PC-3 (cell line): Measurements from ENCODE around the gene SCN1A. TPM values are rescaled to one million over a fixed set of nuclear protein-coding genes. Genes with fewer than 3 reads are reported as not detected.

Source experiments
- ATAC-seq: fragments of 200-7000 bp; cut with Tn5 transposase; 2 replicates; pipeline ENCODE4 v1.9.1; 2020; ENCODE audit warnings: mild to moderate bottlenecking, moderate library complexity
- Bru-seq: library from RNA; stranded (reverse); fragments of 400-500 nt; gene quantifications from one replicate; lab custom pipeline; 2021; lab: Mats Ljungman, UMichigan
- BruChase-seq, 2 experiments: library from RNA; stranded (reverse); fragments of 400-500 nt; gene quantifications; one replicate each; lab custom pipeline; 2021; lab: Mats Ljungman, UMichigan
- BruUV-seq: library from RNA; stranded (reverse); fragments of 400-500 nt; replicated peaks from 2 replicates; lab custom pipeline; 2021; lab: Mats Ljungman, UMichigan
- CTCF ChIA-PET: fragments of 300-600 bp; sonication (Branson Sonifier 250); formaldehyde crosslinking; loops from one replicate; lab custom pipeline; 2022; ENCODE audit warnings: antibody characterized with exemption; lab: Charles Lee
- POLR2A ChIA-PET: fragments of 300-600 bp; sonication (Branson Sonifier 250); formaldehyde crosslinking; loops from one replicate; lab custom pipeline; 2022; ENCODE audit warnings: antibody characterized with exemption; ENCODE audit not compliant: unreplicated experiment; lab: Charles Lee
- DNase-seq: peaks from one replicate; pipeline ENCODE4 v3.0.0-alpha.2; 2015
- H2AFZ ChIP-seq: fragments of 300-600 bp; sonication (generic); 2 replicates; pipeline ENCODE4 v1.6.0; 2016; ENCODE audit warnings: antibody characterized with exemption, low read length
- H3F3A ChIP-seq: fragments of 300-600 bp; sonication (generic); one replicate; pipeline ENCODE4 v1.6.0; 2017; ENCODE audit warnings: antibody characterized with exemption, low read length, control low read depth, mild to moderate bottlenecking; ENCODE audit not compliant: unreplicated experiment
- H3K27ac ChIP-seq: fragments of 300-600 bp; sonication (generic); 2 replicates; pipeline ENCODE4 v1.5.1; 2016; ENCODE audit warnings: mild to moderate bottlenecking, low read length
- H3K27me3 ChIP-seq: fragments of 300-600 bp; sonication (generic); 2 replicates; pipeline ENCODE4 v1.6.1; 2016; ENCODE audit warnings: low read length, mixed read lengths
- H3K36me3 ChIP-seq: fragments of 300-600 bp; sonication (generic); 2 replicates; pipeline ENCODE4 v1.6.1; 2016; ENCODE audit warnings: low read depth, mixed run types, low read length, mixed read lengths
- H3K4me1 ChIP-seq: fragments of 300-600 bp; sonication (generic); 2 replicates; pipeline ENCODE4 v1.5.1; 2016; ENCODE audit warnings: low read length; ENCODE audit not compliant: insufficient read depth
- H3K4me2 ChIP-seq: fragments of 300-600 bp; sonication (generic); 2 replicates; pipeline ENCODE4 v1.6.0; 2016; ENCODE audit warnings: low read length
- H3K4me3 ChIP-seq: fragments of 300-600 bp; sonication (generic); 2 replicates; pipeline ENCODE4 v1.5.1; 2016; ENCODE audit warnings: mild to moderate bottlenecking, low read length, mixed read lengths
- H3K79me2 ChIP-seq: fragments of 300-600 bp; sonication (generic); 2 replicates; pipeline ENCODE4 v1.6.1; 2017; ENCODE audit warnings: low read length, mixed read lengths
- H3K9ac ChIP-seq: fragments of 300-600 bp; sonication (generic); 2 replicates; pipeline ENCODE4 v1.6.0; 2016; ENCODE audit warnings: mild to moderate bottlenecking, low read length
- H3K9me2 ChIP-seq: fragments of 300-600 bp; sonication (generic); replicated peaks from 2 replicates; pipeline ENCODE4 v1.6.1; 2016; ENCODE audit warnings: mixed run types, low read length, mixed read lengths
- H3K9me3 ChIP-seq: fragments of 300-600 bp; sonication (generic); 2 replicates; pipeline ENCODE4 v1.6.1; 2016; ENCODE audit warnings: low read length, mixed read lengths
- H4K20me1 ChIP-seq: fragments of 300-600 bp; sonication (generic); 2 replicates; pipeline ENCODE4 v1.6.1; 2016; ENCODE audit warnings: low read length, mixed read lengths
- EZH2 ChIP-seq: fragments of 300-600 bp; sonication (generic); IDR thresholded peaks from one replicate; pipeline ENCODE4 v1.6.1; 2017; ENCODE audit warnings: antibody characterized with exemption, mild to moderate bottlenecking, low read length; ENCODE audit not compliant: unreplicated experiment
- EZH2phosphoT487 ChIP-seq: fragments of 300-600 bp; sonication (generic); IDR thresholded peaks from 2 replicates; pipeline ENCODE4 v1.6.1; 2018; ENCODE audit warnings: mild to moderate bottlenecking, antibody characterized with exemption, low read length, borderline replicate concordance
- intact Hi-C: fragments of 100-400 bp; cut with micrococcal nuclease; formaldehyde crosslinking; loops from 2 replicates; pipeline ENCODE4 v1.9.0; 2023
- long read RNA-seq: library from polyadenylated mRNA; unstranded; transcript quantifications from one replicate; pipeline ENCODE4 v2.0.0, GENCODE V29; 2021; ENCODE audit not compliant: unreplicated experiment
- total RNA-seq: library from RNA; depleted of rRNA; stranded (reverse); fragments of >200 nt; gene quantifications from 2 replicates; pipeline ENCODE4 v1.2.3, GENCODE V29; 2014; rRNA removed
- TF ChIP-seq, protein P1 (sequence below): fragments of 300-600 bp; sonication (generic); conservative IDR thresholded peaks from 2 replicates; pipeline ENCODE4 v1.5.1; 2017; ENCODE audit warnings: antibody characterized with exemption, low read depth, mild to moderate bottlenecking, low read length

The SCN1A gene
- total RNA-seq: 0.04 TPM in 1 of 2 replicates, not detected in the other
- percentile 3 among the genes with signal in this experiment for Bru-seq, nascent RNA
- percentile 7 among the genes with signal in this experiment for BruChase-seq, experiment 1, labeled RNA remaining after a 6-hour chase
- percentile 11 among the genes with signal in this experiment for BruChase-seq, experiment 2, labeled RNA remaining after a 2-hour chase
- long read RNA-seq: 0 reads

DNA sequence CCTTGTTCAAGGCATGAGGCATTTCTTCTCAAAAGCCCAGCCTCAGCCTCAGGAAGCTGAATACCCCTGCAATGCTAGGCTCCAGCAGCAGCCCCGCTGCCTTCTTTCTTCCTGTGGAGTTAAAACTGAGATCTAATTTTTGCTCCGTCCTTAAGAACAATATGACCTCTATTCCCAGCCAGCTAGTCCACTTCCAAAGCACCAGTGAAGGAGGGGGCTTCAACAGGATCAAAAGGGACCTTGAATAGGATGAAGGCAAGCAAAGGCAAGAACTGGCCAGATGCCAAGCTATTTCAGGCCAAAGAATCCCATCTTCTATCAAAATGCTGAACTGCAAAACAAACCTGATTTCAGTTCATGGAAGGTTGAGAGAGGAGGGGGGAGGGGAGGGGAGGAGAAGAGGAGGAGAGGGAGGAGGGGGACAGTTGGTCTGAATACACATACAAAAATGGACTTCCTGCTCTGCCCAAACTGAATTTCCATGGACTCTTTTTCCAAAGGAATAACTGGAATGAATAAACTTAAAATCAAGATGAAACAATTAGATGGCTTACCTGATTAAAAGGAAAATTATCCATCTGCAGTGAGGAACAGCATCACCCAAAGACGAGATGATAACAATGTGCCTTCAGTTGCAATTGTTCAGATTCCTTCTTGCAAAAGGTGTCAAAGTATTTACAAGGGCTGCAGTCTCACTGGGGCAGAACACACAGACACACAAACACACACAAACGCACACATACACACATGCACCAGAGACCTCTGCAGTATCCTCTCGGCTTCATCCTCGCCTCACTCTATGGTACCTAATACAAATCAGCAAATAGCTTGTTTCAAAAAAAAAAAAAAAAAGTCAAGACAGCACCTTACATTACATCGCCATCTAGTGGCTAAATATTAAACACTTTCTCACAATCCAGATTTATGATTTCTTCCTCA is at the start of gene SCN1A:
Gene SCN1A (minus strand): TSS at position 804 of the 939 bp plus-strand sequence. CDS start 54,399 bp downstream, outside the sequence.
- BruUV-seq: no TSS peak

DNA sequence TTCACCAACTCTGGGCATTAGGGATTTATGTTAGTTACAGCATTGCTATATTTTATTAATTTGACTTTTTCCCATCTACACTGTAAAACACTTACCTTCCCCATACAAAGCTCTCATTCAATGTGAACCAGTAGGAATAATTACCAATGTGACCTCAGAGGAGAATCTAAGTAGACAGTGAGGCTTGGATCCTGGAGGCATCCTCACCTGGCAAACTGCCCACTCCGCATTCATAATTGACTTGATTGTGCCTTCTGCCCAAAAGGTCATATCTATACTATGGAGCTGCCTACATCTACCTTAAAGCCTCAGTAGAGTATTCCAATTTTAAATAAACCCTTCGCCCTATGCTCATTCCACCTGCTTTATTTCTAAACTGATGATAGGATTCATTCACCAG is 45.4 kb upstream of the SCN1A start:
- no peaks in the 10 kb centered on the region for H4K20me1 ChIP-seq
- BruUV-seq: no TSS peak
- H3K4me2 ChIP-seq: no peak overlapping the region
- H2AFZ ChIP-seq: no peak overlapping the region
- H3K79me2 ChIP-seq: no peaks in the 10 kb centered on the region
- no peak overlapping the region for H3K9ac ChIP-seq
- H3K4me1 ChIP-seq: no peaks in the 10 kb centered on the region
- CTCF ChIA-PET: interaction anchor here (0.6 kb wide), 1 partner anchor 324 kb away, joined by 8 read pairs; no protein-coding TSS in a partner anchor
- H3K27me3 ChIP-seq: peaks cover 4% of the 10 kb centered on the region; the same call in 1 of the 2 replicates
- POLR2A ChIA-PET: no interaction called here
- H3K9me2 ChIP-seq: no peaks in the 10 kb centered on the region
- DNase-seq (no peak), ATAC-seq (no peak)
- no peaks in the 10 kb centered on the region for H3F3A ChIP-seq
- H3K36me3 ChIP-seq: no peaks in the 10 kb centered on the region
- no peak overlapping the region for H3K4me3 ChIP-seq
- H3K9me3 ChIP-seq: no peaks in the 10 kb centered on the region
- intact Hi-C loops: no loop called here
- H3K27ac ChIP-seq: no peak overlapping the region
- TF ChIP-seq EZH2phosphoT487 (no peak), EZH2 (no peak)
- TF ChIP-seq, protein P1, sequence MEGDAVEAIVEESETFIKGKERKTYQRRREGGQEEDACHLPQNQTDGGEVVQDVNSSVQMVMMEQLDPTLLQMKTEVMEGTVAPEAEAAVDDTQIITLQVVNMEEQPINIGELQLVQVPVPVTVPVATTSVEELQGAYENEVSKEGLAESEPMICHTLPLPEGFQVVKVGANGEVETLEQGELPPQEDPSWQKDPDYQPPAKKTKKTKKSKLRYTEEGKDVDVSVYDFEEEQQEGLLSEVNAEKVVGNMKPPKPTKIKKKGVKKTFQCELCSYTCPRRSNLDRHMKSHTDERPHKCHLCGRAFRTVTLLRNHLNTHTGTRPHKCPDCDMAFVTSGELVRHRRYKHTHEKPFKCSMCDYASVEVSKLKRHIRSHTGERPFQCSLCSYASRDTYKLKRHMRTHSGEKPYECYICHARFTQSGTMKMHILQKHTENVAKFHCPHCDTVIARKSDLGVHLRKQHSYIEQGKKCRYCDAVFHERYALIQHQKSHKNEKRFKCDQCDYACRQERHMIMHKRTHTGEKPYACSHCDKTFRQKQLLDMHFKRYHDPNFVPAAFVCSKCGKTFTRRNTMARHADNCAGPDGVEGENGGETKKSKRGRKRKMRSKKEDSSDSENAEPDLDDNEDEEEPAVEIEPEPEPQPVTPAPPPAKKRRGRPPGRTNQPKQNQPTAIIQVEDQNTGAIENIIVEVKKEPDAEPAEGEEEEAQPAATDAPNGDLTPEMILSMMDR: no peak

More for the DNA sequence above, at the start of gene SCN1A:
- Histone ChIP-seq H3K79me2 (no peaks in the 10 kb centered on the region), H2AFZ (no peak within 1 kb of the TSS), H3K9me2 (no peaks in the 10 kb centered on the region), H3K4me2 (no peak within 1 kb of the TSS), H3K9ac (no peak within 1 kb of the TSS), H3K4me3 (no peak within 1 kb of the TSS), H3K36me3 (no peaks in the 10 kb centered on the region), H3K9me3 (no peaks in the 10 kb centered on the region), H3K27ac (no peak within 1 kb of the TSS), H3K27me3 (peaks cover 79% of the 10 kb centered on the region), H4K20me1 (no peaks in the 10 kb centered on the region), H3K4me1 (no peaks in the 10 kb centered on the region), H3F3A (no peaks in the 10 kb centered on the region)
- DNase-seq: peak; percentile 81
- TF ChIP-seq, protein P1: peak; percentile 94
- TF ChIP-seq EZH2phosphoT487: no peak
- TF ChIP-seq EZH2: no peak
- POLR2A ChIA-PET: interaction anchor here (0.5 kb wide), 1 partner anchor 185 kb away, joined by 3 read pairs; no protein-coding TSS in a partner anchor
- peak; percentile 74 for ATAC-seq
- CTCF ChIA-PET: interaction anchor here (0.5 to 1.7 kb wide), 20 partner anchors 17 to 1902 kb away, joined by 3 to 26 read pairs (median 4); partner anchors contain the start of gene TTC21B
- intact Hi-C loops: loop anchor here (1.0 kb wide), 3 partner anchors 70 to 174 kb away; partner anchors contain the start of gene TTC21B
